ENCODE data around the gene SCGB1D1. TPM values are rescaled to one million over a fixed set of nuclear protein-coding genes. Genes with fewer than 3 reads are reported as not detected.

Gene SCGB1D1
- total and polyA plus RNA-seq, 2 of the 8 experiments (the other 6 are each of a cell fraction or from before 2014, with no cell fraction given), result not detected

DNA sequence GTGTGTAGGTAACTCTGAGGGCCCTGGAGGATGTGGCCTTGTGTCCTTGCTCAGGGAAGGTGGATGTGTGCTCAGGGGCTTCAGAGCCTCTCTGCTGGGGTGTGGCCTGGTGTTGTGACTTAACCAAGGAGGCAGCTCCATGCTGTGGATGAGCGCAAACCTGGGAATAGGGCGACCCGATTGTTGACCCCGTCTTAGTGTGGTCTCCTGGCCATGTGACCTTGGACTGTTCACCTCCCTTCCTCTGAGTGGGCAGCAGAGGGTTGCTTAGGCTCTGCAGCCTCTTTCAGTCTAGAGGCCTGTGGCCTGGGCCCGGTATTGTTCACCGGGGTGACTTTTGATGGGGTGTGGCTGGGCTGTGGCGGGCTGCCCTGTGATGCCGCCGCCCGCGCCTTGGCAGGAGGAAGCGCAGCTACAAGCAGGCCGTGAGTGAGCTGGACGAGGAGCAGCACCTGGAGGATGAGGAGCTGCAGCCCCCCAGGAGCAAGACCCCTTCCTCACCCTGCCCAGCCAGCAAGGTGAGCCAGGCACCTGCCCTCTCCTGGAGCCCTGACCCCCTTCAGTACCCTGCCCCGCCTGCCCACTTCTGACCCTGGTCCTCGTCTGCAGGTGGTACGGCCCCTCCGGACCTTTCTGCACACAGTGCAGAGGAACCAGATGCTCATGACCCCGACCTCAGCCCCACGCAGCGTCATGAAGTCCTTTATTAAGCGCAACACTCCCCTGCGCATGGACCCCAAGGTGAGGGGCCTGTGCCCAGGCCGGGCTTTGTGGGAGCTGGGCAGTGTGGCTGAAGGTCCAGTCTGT, 49.5 kb upstream of the SCGB1D1 start:
- H3K27me3 ChIP-seq (replicated peaks in 1 of 4; ENCODE audit: control insufficient read depth in 3 of 4, extremely low read depth in 1 of 4, insufficient read depth in 3 of 4, low read length in 3 of 4), result no peaks in the 10 kb centered on the region
- no peak overlapping the region for H2BK5ac ChIP-seq (ENCODE audit: low read depth, low read length)
- H2BK15ac ChIP-seq (ENCODE audit: low read length), result no peak overlapping the region
- FAIRE-seq (no peak), DNase-seq (ENCODE audit: low read depth in 1 of 2, low spot score in 2 of 2) (no peak)
- no peak overlapping the region for H2BK12ac ChIP-seq (ENCODE audit: low read depth, low read length)
- TF ChIP-seq POU5F1 (IDR thresholded peaks at IDR 0.05; ENCODE audit: low read depth, low read length) (no peak), SAP30 (IDR thresholded peaks at IDR 0.05; ENCODE audit: insufficient read depth, insufficient replicate concordance, low read length) (no peak), RFX5 (IDR thresholded peaks at IDR 0.05; ENCODE audit: borderline replicate concordance, low read depth, low read length) (no peak)
- TF ChIP-seq, protein P1, sequence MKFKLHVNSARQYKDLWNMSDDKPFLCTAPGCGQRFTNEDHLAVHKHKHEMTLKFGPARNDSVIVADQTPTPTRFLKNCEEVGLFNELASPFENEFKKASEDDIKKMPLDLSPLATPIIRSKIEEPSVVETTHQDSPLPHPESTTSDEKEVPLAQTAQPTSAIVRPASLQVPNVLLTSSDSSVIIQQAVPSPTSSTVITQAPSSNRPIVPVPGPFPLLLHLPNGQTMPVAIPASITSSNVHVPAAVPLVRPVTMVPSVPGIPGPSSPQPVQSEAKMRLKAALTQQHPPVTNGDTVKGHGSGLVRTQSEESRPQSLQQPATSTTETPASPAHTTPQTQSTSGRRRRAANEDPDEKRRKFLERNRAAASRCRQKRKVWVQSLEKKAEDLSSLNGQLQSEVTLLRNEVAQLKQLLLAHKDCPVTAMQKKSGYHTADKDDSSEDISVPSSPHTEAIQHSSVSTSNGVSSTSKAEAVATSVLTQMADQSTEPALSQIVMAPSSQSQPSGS (IDR thresholded peaks at IDR 0.05; ENCODE audit: low read length), result no peak
- no peak overlapping the region for H3K4me2 ChIP-seq (ENCODE audit: insufficient read depth in 1 of 2, low read depth in 2 of 2, low read length in 2 of 2)
- no peaks in the 10 kb centered on the region for H3K4me1 ChIP-seq (replicated peaks in 1 of 4; ENCODE audit: control insufficient read depth in 3 of 4, insufficient read depth in 4 of 4, low read length in 3 of 4)
- H3K9ac ChIP-seq (replicated peaks in 1 of 4; ENCODE audit: extremely low read depth in 1 of 4, low read depth in 3 of 4, low read length in 3 of 4), result no peak overlapping the region
- no peak overlapping the region for H3K4me3 ChIP-seq (ENCODE audit: extremely low read depth in 1 of 4, insufficient read depth in 2 of 4, low read depth in 3 of 4, low read length in 4 of 4)
- H3K14ac ChIP-seq (ENCODE audit: insufficient read length), result no peak overlapping the region
- H2BK20ac ChIP-seq (ENCODE audit: low read length), result no peak overlapping the region
- H3K27ac ChIP-seq (ENCODE audit: low read depth, low read length), result no peak overlapping the region
- H4K20me1 ChIP-seq (replicated peaks in 1 of 2; ENCODE audit: control insufficient read depth in 1 of 2, insufficient read depth in 2 of 2, low read length in 2 of 2), result peaks cover 8 to 14% of the 10 kb centered on the region in 2 experiments
- H3K56ac ChIP-seq (replicated peaks; ENCODE audit: insufficient read length, low read depth, low read length), result no peak overlapping the region
- H3K79me2 ChIP-seq (ENCODE audit: control insufficient read depth in 1 of 2, insufficient read depth in 2 of 2, low read length in 2 of 2), result peaks cover 0 to 16% of the 10 kb centered on the region in 2 experiments; a peak in 2 of 4 replicates
- no peak overlapping the region for H2BK120ac ChIP-seq (replicated peaks; ENCODE audit: low read depth, low read length)
- no peak overlapping the region for H3K18ac ChIP-seq (ENCODE audit: extremely low read depth, low read length)
- H2AFZ ChIP-seq (ENCODE audit: low read length), result no peak overlapping the region
- POLR2A ChIA-PET (ENCODE audit: partially characterized antibody), result no interaction called here
- CTCF ChIA-PET (ENCODE audit: partially characterized antibody), result interaction anchor here (0.6 kb wide), 1 partner anchor 192 kb away, joined by 3 read pairs; no protein-coding TSS in a partner anchor
- H3K79me1 ChIP-seq (ENCODE audit: low read depth, low read length), result no peaks in the 10 kb centered on the region; the same call in 1 of the 2 replicates
- no peak overlapping the region for H3K23ac ChIP-seq (ENCODE audit: insufficient read length)
- H4K8ac ChIP-seq (ENCODE audit: extremely low read depth, insufficient read depth, low read length), result no peak overlapping the region
- H4K5ac ChIP-seq (ENCODE audit: insufficient read length, low read depth, low read length), result no peak overlapping the region
- H3K4ac ChIP-seq (replicated peaks; ENCODE audit: insufficient read length, low read depth, low read length), result no peak overlapping the region
- H2AK5ac ChIP-seq (ENCODE audit: low read depth, low read length), result no peak overlapping the region
- H3K36me3 ChIP-seq (ENCODE audit: control insufficient read depth in 2 of 4, insufficient read depth in 4 of 4, low read length in 3 of 4), result peaks cover 30 to 64% (median 55%) of the 10 kb centered on the region in 4 experiments
- no peak overlapping the region for H4K91ac ChIP-seq (replicated peaks; ENCODE audit: insufficient read length, low read length)
- H3K9me3 ChIP-seq (ENCODE audit: insufficient read depth in 2 of 2, low read depth in 1 of 2, low read length in 1 of 2), result no peaks in the 10 kb centered on the region
- 95% methylated on average over 23 of the region's 24 CpGs; no CpG with 5 or more reads in 1 of the 2 experiments for WGBS, 2 experiments (ENCODE audit: extremely low coverage in 1 of 2, insufficient coverage in 1 of 2, insufficient read length in 1 of 2, insufficient replicate concordance in 2 of 2, low coverage in 1 of 2, low lambda C conversion rate in 2 of 2, missing lambda C conversion rate in 1 of 2)
- H3K23me2 ChIP-seq (ENCODE audit: low read depth, low read length), result no peaks in the 10 kb centered on the region

Measured in H1 (cell line).